ENCODE data around the gene MOSMO. TPM values are rescaled to one million over a fixed set of nuclear protein-coding genes. Genes with fewer than 3 reads are reported as not detected.

MOSMO gene
- polyA plus RNA-seq, 1 of the 3 experiments (the other 2 are of a cell fraction): 8.0 TPM

- TF ChIP-seq FOSL2 (IDR thresholded peaks at IDR 0.05; ENCODE audit: borderline replicate concordance, low read depth): no peak
- TF ChIP-seq MXI1 (IDR thresholded peaks at IDR 0.05; ENCODE audit: low read depth, low read length): no peak
- no peak for TF ChIP-seq USF2 (IDR thresholded peaks at IDR 0.05; ENCODE audit: borderline replicate concordance, low read depth, low read length)
- no peak for TF ChIP-seq NFIC (IDR thresholded peaks at IDR 0.05; ENCODE audit: borderline replicate concordance)
- Histone ChIP-seq H3K9ac (no peak overlapping the region), H3K79me2 (ENCODE audit: insufficient read depth) (no peaks in the 10 kb centered on the region), H3K9me2 (no peaks in the 10 kb centered on the region), H3F3A (replicated peaks; ENCODE audit: insufficient read depth) (no peaks in the 10 kb centered on the region), H3K4me1 (ENCODE audit: control insufficient read depth in 1 of 2, insufficient read depth in 2 of 2, low read depth in 1 of 2, low read length in 1 of 2) (no peaks in the 10 kb centered on the region; a peak in 1 of 4 replicates), H3K36me3 (replicated peaks in 1 of 2; ENCODE audit: control insufficient read depth in 1 of 2, insufficient read depth in 2 of 2, low read length in 1 of 2) (no peaks in the 10 kb centered on the region), H3K27ac (ENCODE audit: low read depth in 2 of 2, low read length in 1 of 2) (no peak overlapping the region), H2AFZ (ENCODE audit: low read depth) (no peak overlapping the region), H3K9me3 (no peaks in the 10 kb centered on the region), H3K4me3 (ENCODE audit: low read depth in 2 of 2, low read length in 1 of 2) (no peak overlapping the region), H4K20me1 (ENCODE audit: insufficient read depth) (no peaks in the 10 kb centered on the region), H3K4me2 (no peak overlapping the region), H3K27me3 (ENCODE audit: insufficient read depth) (no peaks in the 10 kb centered on the region; the same call in 1 of the 2 replicates)
- no peak for DNase-seq
- WGBS (ENCODE audit: low lambda C conversion rate): 61% methylated on average over 3 of the region's 3 CpGs
- ChIA-PET POLR2A (interaction anchor here (0.6 kb wide), 1 partner anchor 106 kb away, joined by 4 read pairs; no protein-coding TSS in a partner anchor), CTCF (interaction anchor here (9.3 kb wide), 1 partner anchor 15 kb away, joined by 87 read pairs; no protein-coding TSS in a partner anchor)
These were observed 85.4 kb downstream of the MOSMO start for GRCh38 chr16:22093331-22093730.

DNA sequence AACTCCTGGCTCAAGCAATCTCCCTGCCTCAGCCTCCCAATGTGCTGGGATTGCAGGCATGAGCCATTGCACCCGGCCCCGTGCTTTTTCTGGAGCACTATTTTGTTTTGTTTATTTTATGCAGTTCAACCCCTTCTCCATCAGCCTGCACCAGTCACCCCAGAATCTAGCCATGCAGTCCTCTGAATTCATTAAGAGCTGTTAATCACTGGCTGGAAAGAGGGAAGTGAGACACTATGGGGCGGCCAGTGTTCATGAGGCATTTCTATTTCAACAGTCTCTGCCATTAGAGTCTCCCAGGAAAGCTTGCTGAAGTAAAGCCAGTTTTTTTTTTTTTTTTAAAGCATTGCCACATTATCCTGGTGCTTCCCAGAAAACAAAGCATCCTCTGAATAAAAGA is 86.1 kb downstream of the MOSMO start:
- no peak overlapping the region for H3K4me3 ChIP-seq (ENCODE audit: low read depth in 2 of 2, low read length in 1 of 2)
- no peaks in the 10 kb centered on the region for H3K9me3 ChIP-seq
- no peaks in the 10 kb centered on the region; the same call in 1 of the 2 replicates for H3K27me3 ChIP-seq (ENCODE audit: insufficient read depth)
- ChIA-PET POLR2A (interaction anchor here (0.6 kb wide), 1 partner anchor 107 kb away, joined by 4 read pairs; no protein-coding TSS in a partner anchor), CTCF (interaction anchor here (0.8 to 9.3 kb wide), 2 partner anchors 15 to 93 kb away, joined by 3 to 87 read pairs; partner anchors contain the start of gene PDZD9)
- no peak for DNase-seq
- no peaks in the 10 kb centered on the region for H3K79me2 ChIP-seq (ENCODE audit: insufficient read depth)
- 52% methylated on average over 3 of the region's 3 CpGs for WGBS (ENCODE audit: low lambda C conversion rate)
- no peak overlapping the region for H3K9ac ChIP-seq
- H3F3A ChIP-seq (replicated peaks; ENCODE audit: insufficient read depth): no peaks in the 10 kb centered on the region
- no peaks in the 10 kb centered on the region for H3K36me3 ChIP-seq (replicated peaks in 1 of 2; ENCODE audit: control insufficient read depth in 1 of 2, insufficient read depth in 2 of 2, low read length in 1 of 2)
- no peaks in the 10 kb centered on the region; a peak in 1 of 4 replicates for H3K4me1 ChIP-seq (ENCODE audit: control insufficient read depth in 1 of 2, insufficient read depth in 2 of 2, low read depth in 1 of 2, low read length in 1 of 2)
- no peak overlapping the region for H3K4me2 ChIP-seq
- H4K20me1 ChIP-seq (ENCODE audit: insufficient read depth): no peaks in the 10 kb centered on the region
- TF ChIP-seq, protein P1, sequence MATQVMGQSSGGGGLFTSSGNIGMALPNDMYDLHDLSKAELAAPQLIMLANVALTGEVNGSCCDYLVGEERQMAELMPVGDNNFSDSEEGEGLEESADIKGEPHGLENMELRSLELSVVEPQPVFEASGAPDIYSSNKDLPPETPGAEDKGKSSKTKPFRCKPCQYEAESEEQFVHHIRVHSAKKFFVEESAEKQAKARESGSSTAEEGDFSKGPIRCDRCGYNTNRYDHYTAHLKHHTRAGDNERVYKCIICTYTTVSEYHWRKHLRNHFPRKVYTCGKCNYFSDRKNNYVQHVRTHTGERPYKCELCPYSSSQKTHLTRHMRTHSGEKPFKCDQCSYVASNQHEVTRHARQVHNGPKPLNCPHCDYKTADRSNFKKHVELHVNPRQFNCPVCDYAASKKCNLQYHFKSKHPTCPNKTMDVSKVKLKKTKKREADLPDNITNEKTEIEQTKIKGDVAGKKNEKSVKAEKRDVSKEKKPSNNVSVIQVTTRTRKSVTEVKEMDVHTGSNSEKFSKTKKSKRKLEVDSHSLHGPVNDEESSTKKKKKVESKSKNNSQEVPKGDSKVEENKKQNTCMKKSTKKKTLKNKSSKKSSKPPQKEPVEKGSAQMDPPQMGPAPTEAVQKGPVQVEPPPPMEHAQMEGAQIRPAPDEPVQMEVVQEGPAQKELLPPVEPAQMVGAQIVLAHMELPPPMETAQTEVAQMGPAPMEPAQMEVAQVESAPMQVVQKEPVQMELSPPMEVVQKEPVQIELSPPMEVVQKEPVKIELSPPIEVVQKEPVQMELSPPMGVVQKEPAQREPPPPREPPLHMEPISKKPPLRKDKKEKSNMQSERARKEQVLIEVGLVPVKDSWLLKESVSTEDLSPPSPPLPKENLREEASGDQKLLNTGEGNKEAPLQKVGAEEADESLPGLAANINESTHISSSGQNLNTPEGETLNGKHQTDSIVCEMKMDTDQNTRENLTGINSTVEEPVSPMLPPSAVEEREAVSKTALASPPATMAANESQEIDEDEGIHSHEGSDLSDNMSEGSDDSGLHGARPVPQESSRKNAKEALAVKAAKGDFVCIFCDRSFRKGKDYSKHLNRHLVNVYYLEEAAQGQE (IDR thresholded peaks at IDR 0.05; ENCODE audit: low read depth, low read length): no peak
- no peak for TF ChIP-seq ZBTB33 (IDR thresholded peaks at IDR 0.05; ENCODE audit: borderline replicate concordance, low read depth)
- TF ChIP-seq JUND (IDR thresholded peaks at IDR 0.05): no peak
- no peak for TF ChIP-seq IRF3 (IDR thresholded peaks at IDR 0.05; ENCODE audit: low read depth, low read length)
- no peak for TF ChIP-seq GABPA (IDR thresholded peaks at IDR 0.05; ENCODE audit: low read depth)
- no peak for TF ChIP-seq TEAD4 (IDR thresholded peaks at IDR 0.05; ENCODE audit: borderline replicate concordance, insufficient read depth)
- TF ChIP-seq CHD2 (IDR thresholded peaks at IDR 0.05; ENCODE audit: low read length, partially characterized antibody): no peak
- TF ChIP-seq, protein P2, sequence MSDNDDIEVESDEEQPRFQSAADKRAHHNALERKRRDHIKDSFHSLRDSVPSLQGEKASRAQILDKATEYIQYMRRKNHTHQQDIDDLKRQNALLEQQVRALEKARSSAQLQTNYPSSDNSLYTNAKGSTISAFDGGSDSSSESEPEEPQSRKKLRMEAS (IDR thresholded peaks at IDR 0.05; ENCODE audit: low read depth): no peak
- no peak for TF ChIP-seq RAD21 (IDR thresholded peaks at IDR 0.05; ENCODE audit: low read length)
- no peak for TF ChIP-seq TAF1 (IDR thresholded peaks at IDR 0.05; ENCODE audit: borderline replicate concordance, low read depth, low read length)
- no peak for TF ChIP-seq EP300 (IDR thresholded peaks at IDR 0.05; ENCODE audit: borderline replicate concordance in 1 of 2, low read depth in 1 of 2, low read length in 1 of 2)
- H3K27ac ChIP-seq (ENCODE audit: low read depth in 2 of 2, low read length in 1 of 2): no peak overlapping the region
- H3K9me2 ChIP-seq: no peaks in the 10 kb centered on the region
- H2AFZ ChIP-seq (ENCODE audit: low read depth): no peak overlapping the region
